HG02852 (cell line): Measurements from ENCODE around the gene SAP30BP.
A peak's percentile ranks its signal among the peaks of the same experiment; 100 is the strongest.

Source experiments
- ATAC-seq: cut with Tn5 transposase; IDR thresholded peaks from one replicate; pipeline ENCODE4 v1.9.1; 2021; ENCODE audit warnings: mild to moderate bottlenecking, moderate library complexity; ENCODE audit not compliant: unreplicated experiment

SAP30BP gene

GRCh38 chr17:75666959-75667790 is at the start of gene SAP30BP, which contains the start of gene RECQL5:
TSS of gene SAP30BP (plus strand) at chr17:75667338. CDS start at chr17:75667373, 35 bp downstream.
TSS of gene RECQL5 (minus strand) at chr17:75667154. CDS start at chr17:75666557, 597 bp downstream.
- ATAC-seq = peak; percentile 76

DNA sequence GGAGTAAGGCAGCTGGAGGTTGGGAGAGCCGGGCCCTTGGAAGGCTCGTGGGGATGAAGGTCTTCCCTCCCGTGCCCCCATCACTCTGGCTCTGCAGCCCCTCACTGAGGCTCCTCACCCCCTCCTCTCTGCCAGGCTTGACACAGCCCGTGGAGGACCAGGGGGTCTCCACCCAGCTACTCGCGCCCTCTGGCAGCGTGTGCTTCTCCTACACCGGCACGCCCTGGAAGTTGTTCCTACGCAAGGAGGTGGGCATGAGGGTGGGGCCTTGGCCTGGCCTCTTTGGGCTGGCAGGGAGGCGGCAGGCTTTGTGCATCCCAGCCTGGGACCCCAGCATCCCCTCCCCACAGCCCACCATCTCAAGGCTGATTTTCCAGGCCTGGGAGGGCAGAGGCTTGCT is 49.5 kb upstream of the SAP30BP start:
- ATAC-seq = no peak

DNA sequence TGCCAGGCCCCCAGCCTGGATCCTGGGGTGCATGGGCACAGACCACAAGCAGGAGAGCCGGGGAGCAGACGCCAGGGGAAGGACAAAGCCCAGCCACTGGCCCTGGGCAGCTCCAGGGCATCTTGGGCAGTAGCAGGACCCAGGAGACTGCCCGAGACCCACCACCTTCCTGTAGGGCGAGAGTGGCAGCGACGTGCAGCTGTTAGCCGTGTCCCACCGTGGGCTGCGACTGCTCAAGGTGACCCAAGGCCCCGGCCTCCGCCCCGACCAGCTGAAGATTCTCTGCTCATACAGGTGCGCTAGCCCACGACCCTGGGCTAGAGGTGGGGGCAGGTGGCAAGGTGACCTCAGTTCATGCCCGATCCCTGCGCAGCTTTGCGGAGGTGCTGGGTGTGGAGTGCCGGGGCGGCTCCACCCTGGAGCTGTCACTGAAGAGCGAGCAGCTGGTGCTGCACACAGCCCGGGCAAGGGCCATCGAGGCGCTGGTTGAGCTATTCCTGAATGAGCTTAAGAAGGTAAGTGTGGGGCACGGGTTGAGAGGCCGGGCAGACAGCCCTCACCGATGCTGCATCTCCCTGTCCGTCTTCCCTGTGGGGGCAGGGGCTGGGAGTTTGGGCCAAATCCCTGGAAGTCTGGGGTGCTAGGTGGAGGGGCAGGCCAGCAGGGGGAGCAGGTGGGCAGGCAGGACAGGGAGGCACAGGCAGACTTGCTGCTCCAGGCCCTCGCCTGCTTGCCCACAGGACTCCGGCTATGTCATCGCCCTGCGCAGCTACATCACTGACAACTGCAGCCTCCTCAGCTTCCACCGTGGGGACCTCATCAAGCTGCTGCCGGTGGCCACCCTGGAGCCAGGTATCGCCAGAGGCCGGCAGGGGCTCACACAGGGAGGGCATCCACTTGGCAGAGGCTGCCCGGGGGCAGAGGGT is 47.4 kb upstream of the SAP30BP start:
- no peak for ATAC-seq

DNA sequence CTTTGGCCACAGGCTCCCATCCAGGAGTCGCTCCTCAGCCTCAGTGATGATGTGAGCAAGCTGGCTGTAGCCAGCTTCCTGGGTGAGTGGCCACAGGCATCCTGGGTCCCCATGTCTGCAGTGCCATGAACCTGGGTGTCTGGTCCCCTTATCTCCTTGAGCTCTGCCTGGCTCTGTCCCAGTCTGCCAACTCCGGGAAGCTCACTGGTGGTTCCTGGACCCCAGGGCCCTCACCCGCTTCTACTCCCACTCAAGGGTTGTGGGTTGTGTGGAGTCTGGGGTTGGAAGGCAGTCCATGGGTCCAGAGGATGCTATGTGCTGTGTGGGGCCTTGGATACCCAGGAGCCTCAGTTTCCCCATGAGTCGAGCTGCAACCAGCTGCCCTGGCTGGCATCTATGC is 45.6 kb upstream of the SAP30BP start:
- no peak for ATAC-seq

- no peak for ATAC-seq
Observed at GRCh38 chr17:75622076-75622475, 45.1 kb upstream of the SAP30BP start.

DNA sequence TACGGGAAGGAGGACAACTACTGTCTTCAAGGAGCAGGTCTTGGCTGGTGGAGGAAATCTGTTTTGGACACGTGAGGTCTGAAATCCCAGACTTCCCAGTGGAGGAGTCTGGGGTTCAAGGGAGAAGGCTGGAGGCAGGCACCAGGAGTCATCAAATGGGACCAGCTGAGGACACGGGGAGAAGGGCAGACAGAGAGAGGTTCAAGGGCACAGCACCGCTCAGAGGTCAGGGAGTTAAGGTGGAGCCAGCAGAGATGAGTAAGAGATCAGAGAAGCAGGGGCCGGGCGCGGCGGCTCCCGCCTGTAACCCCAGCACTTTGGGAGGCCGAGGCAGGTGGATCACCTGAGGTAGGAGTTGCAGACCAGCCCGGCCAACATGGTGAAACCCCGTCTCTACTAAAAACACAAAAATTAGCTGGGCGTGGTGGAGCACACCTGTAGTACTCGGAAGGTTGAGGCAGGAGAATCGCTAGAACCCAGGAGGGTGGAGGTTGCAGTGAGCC is 44.3 kb upstream of the SAP30BP start:
- ATAC-seq = no peak

DNA sequence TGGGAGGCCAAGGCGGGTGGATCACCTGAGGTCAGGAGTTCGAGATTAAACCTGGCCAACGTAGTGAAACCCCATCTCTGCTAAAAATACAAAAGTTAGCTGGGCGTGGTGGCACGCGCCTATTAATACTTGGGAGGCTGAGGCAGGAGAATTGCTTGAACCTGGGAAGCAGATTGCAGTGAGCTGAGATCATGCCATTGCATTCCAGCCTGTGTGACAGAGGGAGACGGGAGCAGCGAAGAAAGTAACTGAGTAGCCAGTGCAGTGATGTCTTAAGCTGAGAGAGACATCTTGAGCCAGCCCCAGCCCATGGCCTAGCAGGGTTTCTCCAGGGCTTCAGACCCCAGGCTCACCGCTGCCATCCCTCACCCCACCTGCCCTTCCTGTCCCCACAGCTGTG is 43.8 kb upstream of the SAP30BP start:
- ATAC-seq = no peak

DNA sequence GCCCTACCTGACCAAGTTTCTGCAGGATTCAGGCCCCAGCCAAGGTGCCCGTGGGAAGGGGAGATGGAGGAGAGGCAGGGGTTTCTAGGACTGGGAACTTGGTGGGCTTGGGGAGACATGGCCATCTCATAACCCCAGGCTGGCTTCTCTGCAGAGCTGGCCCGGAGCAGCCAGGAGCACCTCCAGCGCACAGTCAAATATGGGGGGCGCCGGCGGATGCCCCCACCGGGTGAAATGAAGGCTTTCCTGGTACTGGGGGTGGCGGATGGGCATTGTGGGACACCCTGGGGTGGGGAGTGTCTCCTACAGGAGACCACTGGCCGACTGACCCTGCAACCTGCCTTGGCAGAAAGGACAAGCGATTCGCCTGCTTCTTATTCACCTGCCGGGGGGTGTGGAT is 43.1 kb upstream of the SAP30BP start:
- ATAC-seq = no peak

- ATAC-seq = no peak
Observed at GRCh38 chr17:75624714-75625345, 42.3 kb upstream of the SAP30BP start.

- ATAC-seq = no peak
Observed at GRCh38 chr17:75625813-75626486, 41.2 kb upstream of the SAP30BP start.

GRCh38 chr17:75626496-75627038 is 40.6 kb upstream of the SAP30BP start:
- no peak for ATAC-seq

GRCh38 chr17:75627094-75627493 is 40.0 kb upstream of the SAP30BP start:
- no peak for ATAC-seq

GRCh38 chr17:75628425-75628824 is 38.7 kb upstream of the SAP30BP start:
- ATAC-seq = no peak

DNA sequence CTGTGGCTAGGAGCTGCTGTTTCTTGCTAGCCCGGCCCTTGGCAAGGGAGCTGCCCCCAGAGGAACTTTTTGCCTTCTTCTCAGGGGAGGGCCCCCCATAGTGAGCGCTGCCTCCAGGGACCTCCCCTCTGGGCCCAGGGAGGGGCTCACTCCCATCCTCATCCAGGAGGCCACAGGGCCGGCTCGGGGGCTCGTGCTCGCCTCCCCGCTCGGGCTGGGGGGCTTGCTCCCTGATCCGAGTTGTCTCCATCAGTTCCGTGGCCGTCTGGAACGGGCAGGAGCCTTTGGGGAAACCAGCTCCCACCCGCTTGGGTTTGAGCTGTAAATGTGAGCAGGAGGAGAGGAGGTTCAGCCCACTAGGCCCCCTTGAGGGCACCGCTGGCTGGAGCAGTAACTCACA is 38.0 kb upstream of the SAP30BP start:
- ATAC-seq = no peak

GRCh38 chr17:75630071-75630917 is 36.8 kb upstream of the SAP30BP start:
- no peak for ATAC-seq

GRCh38 chr17:75631353-75631752 is 35.8 kb upstream of the SAP30BP start:
- ATAC-seq = no peak

GRCh38 chr17:75632428-75632827 is 34.7 kb upstream of the SAP30BP start:
- no peak for ATAC-seq

GRCh38 chr17:75632863-75633485 is 34.2 kb upstream of the SAP30BP start, which contains the start of gene SMIM5:
TSS of gene SMIM5 (plus strand) at chr17:75633434. CDS start at chr17:75640202, 6,768 bp downstream.
- ATAC-seq = no peak
